Heart left ventricle (tissue), 16 donors: Measurements from ENCODE around the gene CNKSR3. TPM values are rescaled to one million over a fixed set of nuclear protein-coding genes. Genes with fewer than 3 reads are reported as not detected.

Source experiments
- ATAC-seq, 4 donors: fragments of 200-7000 bp; cut with Tn5 transposase; one replicate each; pipeline ENCODE4 v1.9.1; 2020 to 2022; ENCODE audit warnings: moderate library complexity in 4 of 4, mild to moderate bottlenecking in 3 of 4, moderate number of reproducible peaks in 1 of 4
- DNase-seq, 5 donors: peaks; one replicate each; pipeline ENCODE4 v3.0.0-alpha.2; 2020
- H3K27ac ChIP-seq, 12 donors: fragments of 200-600 bp; sonication (generic) in 4 of 12; one replicate each; pipeline versions ENCODE4 v1.5.0 to v1.8.0; 2016 to 2022; ENCODE audit warnings: mild to moderate bottlenecking in 2 of 12
- H3K27me3 ChIP-seq, 9 donors: fragments of 200-600 bp; sonication (generic) in 2 of 9; one replicate each; pipeline versions ENCODE4 v1.5.1 to v1.8.0; 2016 to 2022; ENCODE audit warnings: mild to moderate bottlenecking in 3 of 9
- H3K36me3 ChIP-seq, 9 donors: fragments of 200-600 bp; sonication (generic) in 2 of 9; one replicate each; pipeline versions ENCODE4 v1.5.0 to v1.8.0; 2018 to 2022; ENCODE audit warnings: mild to moderate bottlenecking in 2 of 9
- H3K4me1 ChIP-seq, 12 donors: fragments of 200-600 bp; sonication (generic) in 4 of 12; one replicate each; pipeline versions ENCODE4 v1.5.0 to v1.8.0; 2016 to 2022; ENCODE audit warnings: mild to moderate bottlenecking in 3 of 12
- H3K4me3 ChIP-seq, 12 donors: fragments of 200-600 bp; sonication (generic) in 4 of 12; one replicate each; pipeline versions ENCODE4 v1.5.0 to v1.8.0; 2017 to 2022; ENCODE audit warnings: mild to moderate bottlenecking in 9 of 12, moderate library complexity in 4 of 12
- H3K9me3 ChIP-seq, 12 donors: fragments of 200-600 bp; sonication (generic) in 4 of 12; one replicate each; pipeline versions ENCODE4 v1.5.0 to v1.8.0; 2016 to 2022; ENCODE audit warnings: mild to moderate bottlenecking in 1 of 12
- POLR2A ChIP-seq, 2 donors: fragments of 450-650 bp; IDR thresholded peaks; one replicate each; pipeline ENCODE4 v1.6.1; 2017; ENCODE audit warnings: antibody characterized with exemption in 2 of 2, mild to moderate bottlenecking in 2 of 2, moderate library complexity in 2 of 2
- WGBS, 4 donors: extraction: QIAGEN DNeasy Blood & Tissue Kit in 2 of 4; methylation state at CpG; one replicate each; pipeline versions ENCODE4 v1.1.5 to v1.1.7; 2013 to 2018; 5-methylcytosine and 5-hydroxymethylcytosine counted together
- intact Hi-C, 10 donors: fragments of 100-400 bp; cut with DNase I; formaldehyde crosslinking; loops; one replicate each; pipeline versions ENCODE4 v1.11.1 to v1.14.2; 2022
- polyA plus RNA-seq, 2 donors: library from polyadenylated mRNA; stranded (reverse); fragments of 200-250 nt; gene quantifications; one replicate each; pipeline ENCODE4 v1.2.3, GENCODE V29; 2013
- total RNA-seq, 9 donors: library from RNA; depleted of rRNA in 2 of 9; stranded (reverse); fragments of >200 nt in 2 of 9; fragmentation: NEBNext Ultra II Directional in 3 of 9; extraction: Animal tissue kit (Norgen Biotek cat#: 25700) in 3 of 9; gene quantifications; one replicate each; pipeline versions ENCODE4 v1.1.0 to v1.2.4, GENCODE V29; 2016 to 2023
- TF ChIP-seq, protein P1 (sequence below), 12 donors: fragments of 200-600 bp; sonication (generic) in 4 of 12; IDR thresholded peaks; one replicate each; pipeline versions ENCODE4 v1.5.0 to v1.8.0; 2018 to 2022; ENCODE audit warnings: antibody characterized with exemption in 12 of 12, mild to moderate bottlenecking in 5 of 12
- donor health status: ischemic (EF 13 %, LVEDD 7.1; RV severe dilation, severe dysfunction).
- donor health status: healthy with polysubstance abuse.
- donor health status: DM: no; HTN: yes; CAD: no.
- donor health status: DM: no; HTN: no; CAD: no.
- donor health status: ischemic (EF 25% LVEDD 6.9; RV normal size, moderate dysfunction).
- donor health status: ischemic (EF 25% LVEDD 5.7; RV mildly dilated, moderate dysfunction).
- donor health status: healthy.
- donor health status: DM: yes; HTN: yes; CAD: no.
- donor health status: ischemic (EF 35%, LVEDD 5.7; RV mildly dilated, moderate dysfunction).
- donor health status: nonischemic (EF 11% LVEDD 7.7; RV severe dilation, severe dysfunction).
- donor health status: DM: yes; HTN: yes; CAD: no.
- donor health status: PGD.
- donor health status: ischemic (EF 29% LVEDD 5.4; RV normal size, mild dysfunction).
- donor health status: nonischemic (EF 23%, LVEDD 6.1; RV moderate dilation, normal function).

CNKSR3 gene
- total and polyA plus RNA-seq, 11 donors, result 5.9 to 30.7 (median 17.7) TPM

- intact Hi-C loops, result loop anchor here in 2 of 10 donors (5.0 to 10.0 kb wide), 2 partner anchors 78 to 185 kb away; no protein-coding TSS in a partner anchor
- Histone ChIP-seq H3K4me3 (no peak overlapping the region), H3K4me1 (peaks cover 0 to 43% (median 22%) of the 10 kb centered on the region in 12 donors), H3K27ac (no peak overlapping the region), H3K27me3 (no peaks in the 10 kb centered on the region), H3K36me3 (peaks cover 0 to 30% (median 4%) of the 10 kb centered on the region in 9 donors), H3K9me3 (peaks cover 0 to 6% (median 0%) of the 10 kb centered on the region in 12 donors)
- DNase-seq (no peak), ATAC-seq (no peak)
- 90 to 93% (median 91%) methylated on average over 5 of the region's 5 CpGs for WGBS, 4 donors
- TF ChIP-seq, protein P1, sequence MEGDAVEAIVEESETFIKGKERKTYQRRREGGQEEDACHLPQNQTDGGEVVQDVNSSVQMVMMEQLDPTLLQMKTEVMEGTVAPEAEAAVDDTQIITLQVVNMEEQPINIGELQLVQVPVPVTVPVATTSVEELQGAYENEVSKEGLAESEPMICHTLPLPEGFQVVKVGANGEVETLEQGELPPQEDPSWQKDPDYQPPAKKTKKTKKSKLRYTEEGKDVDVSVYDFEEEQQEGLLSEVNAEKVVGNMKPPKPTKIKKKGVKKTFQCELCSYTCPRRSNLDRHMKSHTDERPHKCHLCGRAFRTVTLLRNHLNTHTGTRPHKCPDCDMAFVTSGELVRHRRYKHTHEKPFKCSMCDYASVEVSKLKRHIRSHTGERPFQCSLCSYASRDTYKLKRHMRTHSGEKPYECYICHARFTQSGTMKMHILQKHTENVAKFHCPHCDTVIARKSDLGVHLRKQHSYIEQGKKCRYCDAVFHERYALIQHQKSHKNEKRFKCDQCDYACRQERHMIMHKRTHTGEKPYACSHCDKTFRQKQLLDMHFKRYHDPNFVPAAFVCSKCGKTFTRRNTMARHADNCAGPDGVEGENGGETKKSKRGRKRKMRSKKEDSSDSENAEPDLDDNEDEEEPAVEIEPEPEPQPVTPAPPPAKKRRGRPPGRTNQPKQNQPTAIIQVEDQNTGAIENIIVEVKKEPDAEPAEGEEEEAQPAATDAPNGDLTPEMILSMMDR (IDR thresholded peaks at IDR 0.05), result no peak
- TF ChIP-seq POLR2A (IDR thresholded peaks at IDR 0.05), result no peak
Measured at GRCh38 chr6:154429711-154430110, 80.8 kb downstream of the CNKSR3 start.

GRCh38 chr6:154428897-154429296 is 81.6 kb downstream of the CNKSR3 start:
- DNase-seq (no peak), ATAC-seq (no peak)
- Histone ChIP-seq H3K4me3 (no peak overlapping the region), H3K36me3 (peaks cover 0 to 30% (median 4%) of the 10 kb centered on the region in 9 donors), H3K27me3 (no peaks in the 10 kb centered on the region), H3K9me3 (peaks cover 0 to 6% (median 0%) of the 10 kb centered on the region in 12 donors), H3K27ac (peak overlapping the region in 1 of 12 donors; percentile 6), H3K4me1 (peaks cover 0 to 35% (median 17%) of the 10 kb centered on the region in 12 donors)
- intact Hi-C loops, result no loop called here
- WGBS, 4 donors, result 87 to 92% (median 90%) methylated on average over 3 of the region's 3 CpGs
- no peak for TF ChIP-seq POLR2A (IDR thresholded peaks at IDR 0.05)
- TF ChIP-seq, protein P1 (IDR thresholded peaks at IDR 0.05), result no peak

GRCh38 chr6:154427446-154427845 is 83.0 kb downstream of the CNKSR3 start:
- peaks cover 0 to 6% (median 0%) of the 10 kb centered on the region in 12 donors for H3K9me3 ChIP-seq
- peaks cover 0 to 31% (median 4%) of the 10 kb centered on the region in 9 donors for H3K36me3 ChIP-seq
- peaks cover 0 to 20% (median 4%) of the 10 kb centered on the region in 12 donors for H3K4me1 ChIP-seq
- no peak for ATAC-seq
- TF ChIP-seq, protein P1 (IDR thresholded peaks at IDR 0.05), result no peak
- no peak for TF ChIP-seq POLR2A (IDR thresholded peaks at IDR 0.05)
- no peak for DNase-seq
- H3K27me3 ChIP-seq, result no peaks in the 10 kb centered on the region
- H3K27ac ChIP-seq, result no peak overlapping the region
- H3K4me3 ChIP-seq, result no peak overlapping the region
- intact Hi-C loops, result no loop called here

DNA sequence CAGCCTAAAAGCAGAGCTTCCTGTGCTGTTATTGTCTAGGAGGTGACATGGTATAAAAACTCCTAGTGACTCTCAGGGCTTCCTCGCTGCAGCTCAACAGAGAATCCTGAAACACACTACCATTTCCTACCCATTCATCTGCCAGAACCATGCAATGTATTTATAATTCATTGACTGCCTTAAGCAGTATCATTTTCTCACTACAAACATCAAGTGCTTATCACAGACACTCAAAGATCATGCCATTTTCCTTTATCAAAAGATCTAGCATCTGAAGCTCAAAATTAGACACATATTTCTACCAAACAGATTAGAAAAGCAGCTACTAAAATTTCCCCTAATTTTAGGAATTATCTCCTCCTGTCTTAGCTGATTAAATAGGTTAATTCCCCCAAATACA is 83.5 kb downstream of the CNKSR3 start:
- Histone ChIP-seq H3K36me3 (peaks cover 0 to 35% (median 4%) of the 10 kb centered on the region in 9 donors), H3K27ac (no peak overlapping the region), H3K27me3 (no peaks in the 10 kb centered on the region), H3K9me3 (peaks cover 0 to 3% (median 0%) of the 10 kb centered on the region in 12 donors), H3K4me3 (no peak overlapping the region), H3K4me1 (peaks cover 0 to 16% (median 4%) of the 10 kb centered on the region in 12 donors)
- DNase-seq, result no peak
- no peak for ATAC-seq
- intact Hi-C loops, result no loop called here
- TF ChIP-seq, protein P1 (IDR thresholded peaks at IDR 0.05), result no peak
- no peak for TF ChIP-seq POLR2A (IDR thresholded peaks at IDR 0.05)
- 47 to 79% (median 68%) methylated on average over 1 of the region's 1 CpG for WGBS, 4 donors
